Esophagus muscularis mucosa (tissue), 4 donors: ENCODE results near the gene CARMIL1. TPM values are rescaled to one million over a fixed set of nuclear protein-coding genes. Genes with fewer than 3 reads are reported as not detected.

Experiments
- DNase-seq: peaks from one replicate; pipeline ENCODE4 v3.0.0-alpha.2; 2017; ENCODE audit errors: extremely low spot score
- H3K27ac ChIP-seq, 4 donors: fragments of 200-600 bp; sonication (generic); replicated peaks in 1 of 4; 1 replicate in 3 of 4; 2 replicates in 1 of 4; pipeline ENCODE4 v1.5.1; 2016 to 2019; ENCODE audit warnings: mild to moderate bottlenecking in 1 of 4
- H3K27me3 ChIP-seq, 4 donors: fragments of 200-600 bp; sonication (generic); one replicate each; pipeline versions ENCODE4 v1.5.1 to v1.6.0; 2016 to 2019
- H3K36me3 ChIP-seq, 4 donors: fragments of 200-600 bp; sonication (generic); one replicate each; pipeline ENCODE4 v1.5.1; 2016 to 2019
- H3K4me1 ChIP-seq, 4 donors: fragments of 200-600 bp; sonication (generic); one replicate each; pipeline ENCODE4 v1.5.1; 2016 to 2019
- H3K4me3 ChIP-seq, 4 donors: fragments of 200-600 bp; sonication (generic); 1 replicate in 2 of 4; 2 replicates in 2 of 4; pipeline ENCODE4 v1.5.1; 2016 to 2019; ENCODE audit warnings: mild to moderate bottlenecking in 4 of 4, moderate library complexity in 1 of 4
- H3K9me3 ChIP-seq, 4 donors: fragments of 200-600 bp; sonication (generic); 1 replicate in 3 of 4; 2 replicates in 1 of 4; pipeline ENCODE4 v1.5.1; 2016 to 2019
- EP300 ChIP-seq: sonication (generic); formaldehyde crosslinking; IDR thresholded peaks from one replicate; pipeline ENCODE4 v1.6.1; 2017; ENCODE audit warnings: antibody characterized with exemption
- POLR2A ChIP-seq: fragments of 450-650 bp; IDR thresholded peaks from one replicate; pipeline ENCODE4 v1.6.1; 2017; ENCODE audit warnings: antibody characterized with exemption, moderate library complexity, mild to moderate bottlenecking, low read depth
- POLR2AphosphoS5 ChIP-seq, 2 donors: sonication (generic); formaldehyde crosslinking; IDR thresholded peaks; one replicate each; pipeline ENCODE4 v1.6.1; 2017; ENCODE audit warnings: antibody characterized with exemption in 2 of 2
- WGBS: methylation state at CpG from one replicate; pipeline ENCODE4 v1.1.5; 2018; 5-methylcytosine and 5-hydroxymethylcytosine counted together
- intact Hi-C: fragments of 100-400 bp; cut with DNase I; formaldehyde crosslinking; loops from one replicate; pipeline ENCODE4 v1.15.1; 2023
- total RNA-seq, 4 donors: library from RNA; depleted of rRNA; stranded (reverse); fragments of >200 nt; gene quantifications; one replicate each; pipeline versions ENCODE4 v1.1.0 to v1.2.1, GENCODE V29; 2016
- TF ChIP-seq, protein P1 (sequence below), 3 experiments: fragments of 200-600 bp in 2 of 3; fragments of 450-650 bp in 1 of 3; sonication (generic) in 2 of 3; IDR thresholded peaks; one replicate each; pipeline ENCODE4 v1.5.1; 2017 to 2019; ENCODE audit warnings: antibody characterized with exemption in 3 of 3, mild to moderate bottlenecking in 2 of 3, moderate library complexity in 1 of 3

The CARMIL1 gene
- total RNA-seq, 4 donors from 2014 or later = 10.0 to 12.1 (median 11.1) TPM

DNA sequence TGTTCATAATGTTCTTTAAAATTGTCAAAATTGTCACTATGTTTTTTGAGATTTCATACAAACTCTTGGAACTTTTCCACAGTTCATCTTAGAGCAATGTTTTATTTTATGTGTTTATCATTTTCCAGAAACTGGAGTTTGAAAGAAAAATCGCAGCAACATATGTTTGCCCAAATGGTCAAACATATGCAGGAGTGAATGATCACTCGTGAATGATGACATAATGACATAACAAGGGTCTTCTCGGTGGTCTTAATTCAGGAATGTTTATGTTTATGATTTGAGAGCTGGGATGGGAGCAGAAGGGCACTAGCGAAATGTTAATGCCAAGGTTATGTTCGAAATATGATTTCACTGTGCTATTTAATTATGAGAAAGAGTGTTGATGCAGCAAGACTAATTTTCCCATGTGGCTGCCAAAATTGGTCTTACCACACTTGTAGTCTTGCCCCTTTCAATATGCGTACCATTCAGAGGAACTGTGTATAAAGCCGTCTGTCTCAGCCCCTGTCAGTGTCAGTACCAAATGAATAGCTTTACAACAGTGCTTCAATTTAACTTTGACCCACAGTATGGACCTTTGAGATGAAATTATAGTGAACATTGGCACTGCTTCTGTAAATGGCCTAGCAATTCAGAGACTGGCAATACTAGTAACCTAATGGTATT lies 152.3 kb downstream of the CARMIL1 start:
- H3K36me3 ChIP-seq = no peaks in the 10 kb centered on the region
- H3K4me1 ChIP-seq = no peaks in the 10 kb centered on the region
- TF ChIP-seq POLR2AphosphoS5 (IDR thresholded peaks at IDR 0.05) (no peak), EP300 (no peak), POLR2A (no peak)
- TF ChIP-seq, protein P1, sequence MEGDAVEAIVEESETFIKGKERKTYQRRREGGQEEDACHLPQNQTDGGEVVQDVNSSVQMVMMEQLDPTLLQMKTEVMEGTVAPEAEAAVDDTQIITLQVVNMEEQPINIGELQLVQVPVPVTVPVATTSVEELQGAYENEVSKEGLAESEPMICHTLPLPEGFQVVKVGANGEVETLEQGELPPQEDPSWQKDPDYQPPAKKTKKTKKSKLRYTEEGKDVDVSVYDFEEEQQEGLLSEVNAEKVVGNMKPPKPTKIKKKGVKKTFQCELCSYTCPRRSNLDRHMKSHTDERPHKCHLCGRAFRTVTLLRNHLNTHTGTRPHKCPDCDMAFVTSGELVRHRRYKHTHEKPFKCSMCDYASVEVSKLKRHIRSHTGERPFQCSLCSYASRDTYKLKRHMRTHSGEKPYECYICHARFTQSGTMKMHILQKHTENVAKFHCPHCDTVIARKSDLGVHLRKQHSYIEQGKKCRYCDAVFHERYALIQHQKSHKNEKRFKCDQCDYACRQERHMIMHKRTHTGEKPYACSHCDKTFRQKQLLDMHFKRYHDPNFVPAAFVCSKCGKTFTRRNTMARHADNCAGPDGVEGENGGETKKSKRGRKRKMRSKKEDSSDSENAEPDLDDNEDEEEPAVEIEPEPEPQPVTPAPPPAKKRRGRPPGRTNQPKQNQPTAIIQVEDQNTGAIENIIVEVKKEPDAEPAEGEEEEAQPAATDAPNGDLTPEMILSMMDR (IDR thresholded peaks at IDR 0.05) = no peak
- H3K27me3 ChIP-seq = no peaks in the 10 kb centered on the region
- intact Hi-C loops = no loop called here
- no peak overlapping the region for H3K4me3 ChIP-seq
- no peak overlapping the region for H3K27ac ChIP-seq
- H3K9me3 ChIP-seq = no peaks in the 10 kb centered on the region
- 52% methylated on average over 7 of the region's 7 CpGs for WGBS
- DNase-seq = no peak

DNA sequence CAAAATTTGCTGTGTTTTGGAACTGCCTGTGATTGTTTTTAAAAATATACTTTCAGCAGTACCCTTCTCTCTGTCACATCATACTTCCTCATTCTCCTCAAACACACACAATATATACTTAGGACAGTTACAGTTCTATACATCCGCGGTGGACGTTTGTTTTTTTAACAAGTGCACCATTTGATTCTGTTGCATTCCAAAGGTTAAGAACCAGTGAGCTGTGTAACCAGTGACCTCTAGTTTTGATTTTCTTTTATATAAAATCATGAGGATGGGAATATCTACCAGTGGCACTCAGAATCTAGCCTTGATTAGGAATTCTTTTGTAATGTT lies 152.8 kb downstream of the CARMIL1 start:
- intact Hi-C loops = no loop called here
- H3K27me3 ChIP-seq = no peaks in the 10 kb centered on the region
- H3K9me3 ChIP-seq = no peaks in the 10 kb centered on the region
- no peaks in the 10 kb centered on the region for H3K36me3 ChIP-seq
- no peak for TF ChIP-seq POLR2AphosphoS5 (IDR thresholded peaks at IDR 0.05)
- TF ChIP-seq, protein P1 (IDR thresholded peaks at IDR 0.05) = no peak
- no peak for TF ChIP-seq POLR2A
- no peak for TF ChIP-seq EP300
- DNase-seq = no peak
- H3K27ac ChIP-seq = no peak overlapping the region
- no peak overlapping the region for H3K4me3 ChIP-seq
- H3K4me1 ChIP-seq = no peaks in the 10 kb centered on the region
- WGBS = 43% methylated on average over 3 of the region's 3 CpGs

DNA sequence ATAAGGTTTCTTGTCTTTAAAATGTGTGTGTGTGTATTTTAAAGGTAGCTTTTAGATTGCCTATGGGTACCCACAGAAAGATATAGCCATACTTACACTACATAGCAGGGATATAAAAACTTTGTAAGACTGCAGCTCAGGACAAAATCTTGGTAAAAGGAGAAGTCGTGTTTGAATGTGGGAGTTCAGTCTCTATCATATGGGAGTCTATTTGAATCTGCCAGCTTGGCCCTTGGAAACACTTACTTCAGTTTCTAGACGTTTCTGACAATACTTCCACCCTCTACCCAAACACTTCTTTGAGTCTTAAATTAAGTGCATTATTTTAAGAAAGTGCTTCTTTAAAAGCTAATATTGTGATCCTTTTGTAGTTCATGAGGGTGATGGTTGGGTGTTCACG lies 155.7 kb downstream of the CARMIL1 start:
- no peaks in the 10 kb centered on the region for H3K4me1 ChIP-seq
- 81% methylated on average over 3 of the region's 3 CpGs for WGBS
- H3K4me3 ChIP-seq = no peak overlapping the region
- no peaks in the 10 kb centered on the region for H3K9me3 ChIP-seq
- intact Hi-C loops = no loop called here
- no peak overlapping the region for H3K27ac ChIP-seq
- H3K27me3 ChIP-seq = no peaks in the 10 kb centered on the region
- H3K36me3 ChIP-seq = no peaks in the 10 kb centered on the region
- TF ChIP-seq EP300 = no peak
- TF ChIP-seq, protein P1 (IDR thresholded peaks at IDR 0.05) = no peak
- TF ChIP-seq POLR2AphosphoS5 (IDR thresholded peaks at IDR 0.05) = no peak
- TF ChIP-seq POLR2A = no peak
- no peak for DNase-seq

DNA sequence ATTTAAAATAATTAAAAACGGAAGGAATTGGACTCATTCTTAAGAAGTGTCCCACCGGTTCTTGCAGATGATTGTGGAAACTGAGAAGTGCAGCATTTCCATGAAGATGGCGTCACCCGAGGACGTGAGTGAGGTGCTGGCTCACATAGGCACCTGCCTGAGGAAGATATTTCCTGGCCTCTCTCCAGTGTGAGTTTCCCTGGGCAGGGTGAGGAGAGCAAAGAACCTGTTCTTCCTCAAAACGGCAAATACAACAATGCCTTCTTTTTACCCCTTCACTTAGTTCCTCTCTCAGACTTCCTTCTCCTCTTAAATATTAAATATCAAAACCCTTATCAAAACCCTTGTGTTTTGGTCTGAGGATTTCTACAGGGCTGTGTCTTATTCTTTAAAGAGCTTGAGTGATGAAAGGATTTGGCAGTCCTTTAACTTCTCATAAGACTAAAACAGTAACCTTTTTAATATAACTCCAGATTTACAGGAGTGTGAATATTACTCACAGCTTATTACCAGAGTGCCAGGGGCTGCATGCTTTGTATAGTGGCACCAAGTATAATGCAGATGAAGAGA lies 156.3 kb downstream of the CARMIL1 start:
- intact Hi-C loops = no loop called here
- DNase-seq = no peak
- Histone ChIP-seq H3K9me3 (no peaks in the 10 kb centered on the region), H3K4me1 (no peaks in the 10 kb centered on the region), H3K36me3 (no peaks in the 10 kb centered on the region), H3K27me3 (no peaks in the 10 kb centered on the region), H3K4me3 (no peak overlapping the region), H3K27ac (no peak overlapping the region)
- 74% methylated on average over 6 of the region's 6 CpGs for WGBS
- TF ChIP-seq POLR2AphosphoS5 (IDR thresholded peaks at IDR 0.05) = no peak
- no peak for TF ChIP-seq EP300
- TF ChIP-seq POLR2A = no peak
- TF ChIP-seq, protein P1 (IDR thresholded peaks at IDR 0.05) = no peak

DNA sequence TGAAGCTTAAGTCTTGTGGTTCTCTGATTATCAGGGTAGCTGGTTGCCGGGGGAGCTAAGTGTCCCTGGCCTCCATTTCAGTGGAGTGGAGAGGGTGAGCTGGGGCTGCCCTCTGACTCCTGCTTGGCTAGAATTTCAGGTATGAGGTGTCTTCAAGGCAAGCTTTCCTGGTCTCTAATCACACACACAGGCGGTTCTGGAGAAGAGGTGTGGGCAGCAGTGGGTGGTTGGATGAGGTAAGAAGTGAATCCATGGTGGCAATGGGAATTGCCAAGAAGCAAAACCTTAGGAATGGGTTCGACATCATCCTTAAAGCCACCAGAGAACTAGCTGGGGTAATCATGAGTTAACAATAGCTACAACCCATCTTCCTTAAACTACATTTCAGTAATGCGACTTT lies 157.6 kb downstream of the CARMIL1 start:
- H3K4me3 ChIP-seq = no peak overlapping the region
- DNase-seq = no peak
- intact Hi-C loops = no loop called here
- no peaks in the 10 kb centered on the region for H3K36me3 ChIP-seq
- TF ChIP-seq, protein P1 (IDR thresholded peaks at IDR 0.05) = no peak
- no peak for TF ChIP-seq POLR2AphosphoS5 (IDR thresholded peaks at IDR 0.05)
- no peak for TF ChIP-seq POLR2A
- no peak for TF ChIP-seq EP300
- no peak overlapping the region for H3K27ac ChIP-seq
- H3K4me1 ChIP-seq = no peaks in the 10 kb centered on the region
- H3K27me3 ChIP-seq = no peaks in the 10 kb centered on the region
- 93% methylated on average over 4 of the region's 4 CpGs for WGBS
- H3K9me3 ChIP-seq = no peaks in the 10 kb centered on the region
